Activated CD4-positive, alpha-beta memory T cell treated with anti-CD3 and anti-CD28 coated beads, Interleukin-2, amount 10 ng/mL, durations not matched to agents 7 days and 5 days (primary cell): ENCODE results near the gene CPEB1. TPM values are rescaled to one million over a fixed set of nuclear protein-coding genes. Genes with fewer than 3 reads are reported as not detected.
A peak's percentile ranks its signal among the peaks of the same experiment; 100 is the strongest.
"Not testable (repeated sequence)": the region's sequence is repeated elsewhere in the genome, so short reads cannot be mapped to it uniquely, and the experiment has no call there.

Experiments used
- CTCF ChIA-PET: fragments of 350-600 bp; sonication (Branson Sonifier 250); formaldehyde crosslinking; loops from one replicate; lab custom pipeline; 2021; ENCODE audit warnings: antibody characterized with exemption, inconsistent platforms; lab: Charles Lee
- POLR2A ChIA-PET: fragments of 350-600 bp; sonication (Branson Sonifier 250); formaldehyde crosslinking; loops from one replicate; lab custom pipeline; 2021; ENCODE audit warnings: antibody characterized with exemption; lab: Charles Lee
- DNase-seq: peaks from one replicate; pipeline ENCODE4 v3.0.0-alpha.2; 2020
- H3K27ac Mint-ChIP-seq: one replicate; pipeline ENCODE4 v1.8.0; 2021; ENCODE audit warnings: mild to moderate bottlenecking, mixed read lengths
- H3K27me3 Mint-ChIP-seq: one replicate; pipeline ENCODE4 v1.8.0; 2021; ENCODE audit warnings: mixed read lengths
- H3K36me3 Mint-ChIP-seq: one replicate; pipeline ENCODE4 v1.8.0; 2021; ENCODE audit warnings: low read depth, mixed read lengths
- H3K4me1 Mint-ChIP-seq: one replicate; pipeline ENCODE4 v1.8.0; 2021; ENCODE audit warnings: mixed read lengths
- H3K4me3 Mint-ChIP-seq: one replicate; pipeline ENCODE4 v1.8.0; 2021; ENCODE audit warnings: mild to moderate bottlenecking, mixed read lengths
- H3K9me3 Mint-ChIP-seq: one replicate; pipeline ENCODE4 v1.8.0; 2021; ENCODE audit warnings: mixed read lengths
- total RNA-seq, 2 experiments: library from RNA; stranded (reverse); gene quantifications; one replicate each; pipeline ENCODE4 v1.2.3, GENCODE V29; 2021

Gene CPEB1
- total RNA-seq, 2 experiments from 2014 or later, result not detected

DNA sequence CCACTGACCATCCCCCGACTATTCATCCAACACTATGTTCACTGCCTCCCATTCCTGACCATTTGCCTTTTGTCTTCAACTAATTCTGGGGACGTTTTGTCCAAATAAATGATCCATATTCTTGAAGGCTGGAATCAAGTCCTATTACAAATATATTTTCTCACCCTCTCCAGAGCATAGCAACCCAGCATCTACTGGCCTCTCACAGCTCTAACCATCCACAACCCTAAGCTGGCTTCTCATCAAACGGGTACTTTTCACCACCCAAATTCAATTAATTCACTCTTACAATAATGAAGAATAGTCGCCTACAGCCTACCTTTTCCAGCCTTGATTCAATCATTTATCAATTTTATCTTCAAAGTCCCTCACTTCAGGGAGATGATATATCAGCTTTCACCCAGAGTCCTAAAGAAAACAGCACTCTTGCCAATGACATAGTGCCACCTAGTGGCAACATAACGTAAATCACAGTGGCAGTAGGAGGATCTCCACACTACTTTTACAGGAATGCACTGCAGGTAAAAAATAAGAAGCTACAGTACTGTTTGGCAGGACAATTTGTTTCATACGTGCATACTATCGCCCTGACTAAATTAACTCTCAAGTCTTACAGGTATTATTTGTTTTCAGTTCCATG, 144.3 kb downstream of the CPEB1 start:
- H3K27ac Mint-ChIP-seq, CTCF ChIA-PET, H3K27me3 Mint-ChIP-seq, H3K4me1 Mint-ChIP-seq, H3K4me3 Mint-ChIP-seq, H3K9me3 Mint-ChIP-seq, POLR2A ChIA-PET, H3K36me3 Mint-ChIP-seq: not testable (repeated sequence)
- peak; percentile 21 for DNase-seq

DNA sequence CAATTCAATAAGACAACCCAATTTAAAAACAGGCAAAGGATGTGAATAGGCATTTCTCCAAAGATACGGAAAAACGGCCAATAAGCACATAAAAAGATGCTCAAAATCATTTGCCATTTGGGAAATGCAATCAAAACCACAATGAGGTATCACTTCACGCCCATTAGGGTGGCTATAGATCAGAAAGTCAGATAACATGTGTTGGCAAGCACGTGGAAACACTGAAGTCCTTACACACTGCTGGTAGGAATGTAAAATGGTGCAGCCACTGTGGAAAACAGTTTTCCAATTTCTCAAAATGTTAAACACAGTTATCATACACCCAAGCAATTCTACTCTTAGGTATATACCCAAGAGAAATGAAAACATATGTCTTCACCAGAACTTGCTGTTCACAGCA, 146.4 kb downstream of the CPEB1 start:
- POLR2A ChIA-PET, H3K36me3 Mint-ChIP-seq, CTCF ChIA-PET, H3K9me3 Mint-ChIP-seq, DNase-seq, H3K27me3 Mint-ChIP-seq, H3K27ac Mint-ChIP-seq, H3K4me3 Mint-ChIP-seq, H3K4me1 Mint-ChIP-seq: not testable (repeated sequence)

DNA sequence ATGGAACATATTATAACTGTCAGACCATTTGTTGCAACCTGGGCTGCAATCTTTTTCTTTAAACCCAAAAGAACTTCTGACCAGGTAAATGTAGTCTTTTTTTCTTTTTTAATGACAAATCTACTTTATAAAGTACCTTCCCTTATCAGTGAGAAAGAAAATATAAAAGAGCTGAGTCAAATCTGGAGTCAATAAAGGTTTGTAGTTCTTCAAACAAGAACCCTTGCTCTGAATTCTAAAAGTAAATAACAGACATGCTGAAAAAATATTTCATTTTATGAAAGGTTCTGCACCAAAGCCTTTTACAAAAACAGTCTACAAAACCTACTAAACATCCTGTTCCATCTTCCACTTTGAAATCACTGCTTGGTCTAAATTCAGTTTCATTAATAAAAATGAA, 149.2 kb downstream of the CPEB1 start:
- DNase-seq, H3K4me3 Mint-ChIP-seq, H3K27ac Mint-ChIP-seq, H3K9me3 Mint-ChIP-seq, H3K4me1 Mint-ChIP-seq, POLR2A ChIA-PET, H3K36me3 Mint-ChIP-seq, H3K27me3 Mint-ChIP-seq: not testable (repeated sequence)
- CTCF ChIA-PET, result interaction anchor here (0.7 kb wide), 1 partner anchor 84 kb away, joined by 3 read pairs; no protein-coding TSS in a partner anchor

Other genes with a start within 250 kb of the CPEB1 start
- 1 to 10 TPM; 1.2 to 1.4 TPM for gene GOLGA6L9, start 217.5 kb downstream of the CPEB1 start, total RNA-seq
- 1,000 to 10,000 TPM; 1,261 to 1,293 TPM for gene RPS17, start 106.9 kb downstream of the CPEB1 start, total RNA-seq
- gene AP3B2, start 62.5 kb upstream of the CPEB1 start, total RNA-seq, result not detected
- not detected for gene FSD2, start 158.7 kb upstream of the CPEB1 start, total RNA-seq
- 10 to 100 TPM; 11.1 to 13.7 TPM for gene WHAMM, start 162.3 kb upstream of the CPEB1 start, total RNA-seq